Mesendoderm (in vitro differentiated cells): Measurements from ENCODE around the gene GP2.

Experiments used
- DNase-seq: peaks from one replicate; pipeline ENCODE4 v3.0.0; 2013
- H2AK5ac ChIP-seq: 2 replicates; pipeline ENCODE4 v1.6.1; 2013; ENCODE audit warnings: low read length, inconsistent platforms
- H2BK120ac ChIP-seq: 2 replicates; pipeline ENCODE4 v1.6.1; 2013; ENCODE audit warnings: low read depth, mild to moderate bottlenecking, low read length, moderate library complexity, mixed read lengths
- H2BK15ac ChIP-seq: replicated peaks from 2 replicates; pipeline ENCODE4 v1.6.1; 2013; ENCODE audit warnings: low read depth, mild to moderate bottlenecking, moderate library complexity
- H2BK5ac ChIP-seq: 2 replicates; pipeline ENCODE4 v1.6.1; 2013; ENCODE audit warnings: low read length, inconsistent platforms
- H3K18ac ChIP-seq: 2 replicates; pipeline ENCODE4 v1.6.1; 2013; ENCODE audit warnings: mild to moderate bottlenecking, low read length, mixed read lengths
- H3K23ac ChIP-seq: one replicate; pipeline ENCODE4 v1.6.1; 2013; ENCODE audit warnings: low read length
- H3K27ac ChIP-seq: 2 replicates; pipeline ENCODE4 v1.5.1; 2013; ENCODE audit warnings: low read depth, mild to moderate bottlenecking, inconsistent platforms, low read length, moderate library complexity
- H3K27me3 ChIP-seq: 2 replicates; pipeline ENCODE4 v1.6.1; 2013; ENCODE audit warnings: low read length, control low read depth, mild to moderate bottlenecking, inconsistent platforms; ENCODE audit not compliant: insufficient read depth, poor library complexity
- H3K36me3 ChIP-seq: 2 replicates; pipeline ENCODE4 v1.6.1; 2013; ENCODE audit warnings: low read length, inconsistent platforms; ENCODE audit not compliant: control insufficient read depth, insufficient read depth
- H3K4ac ChIP-seq: one replicate; pipeline ENCODE4 v1.6.1; 2013; ENCODE audit warnings: low read depth, mild to moderate bottlenecking, low read length, moderate library complexity
- H3K4me1 ChIP-seq: 2 replicates; pipeline ENCODE4 v1.6.1; 2013; ENCODE audit warnings: low read depth, low read length, inconsistent platforms; ENCODE audit not compliant: control insufficient read depth
- H3K4me2 ChIP-seq: 2 replicates; pipeline ENCODE4 v1.6.1; 2013; ENCODE audit warnings: low read length
- H3K4me3 ChIP-seq: 2 replicates; pipeline ENCODE4 v1.5.1; 2013; ENCODE audit warnings: mild to moderate bottlenecking, low read length
- H3K56ac ChIP-seq: one replicate; pipeline ENCODE4 v1.6.1; 2013; ENCODE audit warnings: low read length
- H3K79me1 ChIP-seq: 2 replicates; pipeline ENCODE4 v1.6.1; 2013; ENCODE audit warnings: low read length, inconsistent platforms
- H3K79me2 ChIP-seq: 2 replicates; pipeline ENCODE4 v1.6.1; 2013; ENCODE audit warnings: mild to moderate bottlenecking, low read length; ENCODE audit not compliant: control insufficient read depth, insufficient read depth
- H3K9ac ChIP-seq: 2 replicates; pipeline ENCODE4 v1.6.1; 2013; ENCODE audit warnings: low read length, inconsistent platforms
- H4K5ac ChIP-seq: one replicate; pipeline ENCODE4 v1.6.1; 2013; ENCODE audit warnings: low read length
- H4K8ac ChIP-seq: one replicate; pipeline ENCODE4 v1.6.1; 2013; ENCODE audit warnings: low read depth, mild to moderate bottlenecking, control low read depth, low read length, moderate library complexity
- WGBS: extraction: QIAGEN DNeasy Blood & Tissue Kit; methylation state at CpG from one replicate; pipeline ENCODE4 v1.1.7; 2013; ENCODE audit warnings: low lambda C conversion rate, missing lambda C conversion rate; ENCODE audit not compliant: insufficient coverage; ENCODE audit errors: extremely low coverage; 5-methylcytosine and 5-hydroxymethylcytosine counted together

The GP2 gene

DNA sequence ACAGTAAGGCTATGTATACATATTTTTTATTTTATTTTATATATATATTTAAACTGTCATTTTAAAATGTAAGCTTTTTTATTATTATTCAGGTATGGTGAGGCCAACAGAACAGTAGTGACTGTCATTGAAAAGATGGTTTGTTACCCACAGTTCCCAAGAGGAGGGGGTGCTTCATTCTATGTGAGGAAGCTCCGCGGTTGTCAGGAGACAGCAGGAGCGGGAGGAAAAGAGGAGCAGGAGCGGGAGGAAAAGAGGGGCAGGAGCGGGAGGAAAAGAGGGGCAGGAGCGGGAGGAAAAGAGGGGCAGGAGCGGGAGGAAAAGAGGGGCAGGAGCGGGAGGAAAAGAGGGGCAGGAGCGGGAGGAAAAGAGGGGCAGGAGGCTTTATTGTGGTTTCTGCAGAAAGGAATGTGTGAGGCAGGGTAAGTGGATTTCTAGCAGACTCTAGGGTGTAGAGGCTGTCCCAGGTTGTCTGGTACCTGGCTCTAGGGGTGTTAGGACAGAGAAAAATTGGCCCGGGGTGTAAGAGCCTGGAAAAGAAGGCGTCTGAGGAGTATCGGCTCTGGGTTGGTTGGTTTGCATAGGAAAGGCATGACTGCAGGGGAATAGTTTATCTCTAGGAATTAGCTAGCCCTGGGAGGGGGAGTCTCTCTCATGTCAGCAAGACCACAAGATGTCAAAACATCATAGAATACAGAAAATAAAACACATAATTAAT lies 64.0 kb downstream of the GP2 start:
- no peaks in the 10 kb centered on the region for H3K27me3 ChIP-seq
- no peaks in the 10 kb centered on the region for H3K79me2 ChIP-seq
- peaks cover 2% of the 10 kb centered on the region for H3K4me1 ChIP-seq
- H2BK120ac ChIP-seq = no peak overlapping the region
- H3K23ac ChIP-seq = no peak overlapping the region
- DNase-seq = peak; percentile 32
- H3K9ac ChIP-seq = peak overlapping the region; percentile 11
- no peak overlapping the region for H2AK5ac ChIP-seq
- no peak overlapping the region for H3K56ac ChIP-seq
- H3K18ac ChIP-seq = no peak overlapping the region
- no peaks in the 10 kb centered on the region for H3K36me3 ChIP-seq
- H3K4ac ChIP-seq = no peak overlapping the region
- no peak overlapping the region for H2BK5ac ChIP-seq
- H4K5ac ChIP-seq = no peak overlapping the region
- no peak overlapping the region for H3K27ac ChIP-seq
- WGBS = no CpG with 5 or more reads among the region's 12 CpGs
- H3K4me3 ChIP-seq = no peak overlapping the region
- H3K79me1 ChIP-seq = no peaks in the 10 kb centered on the region
- H4K8ac ChIP-seq = no peak overlapping the region
- H2BK15ac ChIP-seq = no peak overlapping the region
- H3K4me2 ChIP-seq = no peak overlapping the region

DNA sequence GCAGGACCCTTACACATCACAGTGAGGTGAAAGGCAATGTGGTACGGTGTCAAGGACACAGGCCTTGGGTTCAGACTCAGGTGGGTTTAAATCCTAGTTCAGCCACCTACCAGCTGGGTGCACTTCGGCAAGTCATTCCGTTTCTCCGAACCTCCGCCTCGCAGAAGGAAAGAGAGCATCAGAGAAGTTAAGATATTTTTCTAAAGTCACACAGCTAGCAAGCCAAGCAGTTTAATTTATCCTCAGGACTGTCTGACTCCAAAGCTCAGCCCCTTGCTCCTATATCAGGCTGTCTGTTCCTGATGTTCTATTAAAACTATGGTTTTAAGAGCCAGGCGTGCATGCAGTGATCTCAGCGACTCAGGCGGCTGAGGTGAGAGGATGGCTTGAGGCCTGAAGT lies 65.1 kb downstream of the GP2 start:
- peaks cover 2% of the 10 kb centered on the region for H3K4me1 ChIP-seq
- no peak overlapping the region for H2BK5ac ChIP-seq
- H3K56ac ChIP-seq = no peak overlapping the region
- no peak overlapping the region for H3K4ac ChIP-seq
- H4K8ac ChIP-seq = no peak overlapping the region
- no peak overlapping the region for H4K5ac ChIP-seq
- H2BK15ac ChIP-seq = no peak overlapping the region
- H3K4me3 ChIP-seq = no peak overlapping the region
- no peaks in the 10 kb centered on the region for H3K79me2 ChIP-seq
- H3K27ac ChIP-seq = no peak overlapping the region
- H2BK120ac ChIP-seq = no peak overlapping the region
- no peaks in the 10 kb centered on the region for H3K27me3 ChIP-seq
- no peak overlapping the region for H3K18ac ChIP-seq
- WGBS = no CpG with 5 or more reads among the region's 9 CpGs
- H2AK5ac ChIP-seq = no peak overlapping the region
- H3K23ac ChIP-seq = no peak overlapping the region
- no peak overlapping the region for H3K9ac ChIP-seq
- H3K79me1 ChIP-seq = no peaks in the 10 kb centered on the region
- no peaks in the 10 kb centered on the region for H3K36me3 ChIP-seq
- DNase-seq = no peak
- H3K4me2 ChIP-seq = no peak overlapping the region

DNA sequence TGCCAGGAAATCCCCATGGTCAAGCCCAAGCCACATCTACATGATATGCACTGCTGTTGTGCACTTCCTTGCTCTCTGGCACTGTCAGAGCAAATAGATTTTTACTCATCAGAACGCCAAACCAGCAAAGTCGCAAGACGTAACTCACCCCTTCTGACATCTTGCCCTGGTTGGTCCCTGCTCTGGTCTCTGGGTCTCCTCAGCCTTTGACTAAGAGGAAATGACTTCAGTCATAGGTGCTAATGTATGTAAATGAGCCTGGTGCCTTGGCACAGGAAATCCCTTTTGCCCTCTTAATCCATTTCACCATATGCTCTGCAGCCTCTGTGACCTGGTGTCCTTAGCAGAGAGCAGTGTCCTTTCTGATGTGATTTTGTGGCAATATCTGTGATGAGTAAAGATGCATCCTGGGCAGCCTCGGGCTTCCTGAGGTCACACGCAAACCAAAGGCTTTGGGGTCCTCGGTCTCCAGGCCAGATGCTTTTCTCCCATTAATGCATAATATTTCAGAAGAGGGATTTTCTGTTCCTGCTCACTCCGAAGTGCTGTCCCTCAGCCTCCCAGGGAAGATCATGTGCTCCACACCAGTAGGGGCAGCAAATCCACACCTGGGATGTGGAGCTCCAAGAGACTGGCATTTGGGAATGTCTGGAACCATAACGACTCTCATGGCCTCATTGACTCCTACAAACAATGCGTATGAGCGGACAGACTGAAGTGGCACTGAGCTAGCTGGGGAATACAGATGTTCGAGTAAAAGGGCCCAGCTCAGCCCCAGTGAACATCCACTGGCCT lies 66.9 kb downstream of the GP2 start:
- no peak overlapping the region for H3K4me2 ChIP-seq
- H3K79me1 ChIP-seq = no peaks in the 10 kb centered on the region
- peak overlapping the region; percentile 51 for H2BK5ac ChIP-seq
- H3K27ac ChIP-seq = no peak overlapping the region
- H4K8ac ChIP-seq = no peak overlapping the region
- H2BK15ac ChIP-seq = no peak overlapping the region
- peaks cover 2% of the 10 kb centered on the region for H3K4me1 ChIP-seq
- H3K18ac ChIP-seq = no peak overlapping the region
- no peaks in the 10 kb centered on the region for H3K36me3 ChIP-seq
- no peak overlapping the region for H3K4me3 ChIP-seq
- no peak overlapping the region for H3K56ac ChIP-seq
- no peak overlapping the region for H3K4ac ChIP-seq
- DNase-seq = peak; percentile 89
- no peak overlapping the region for H4K5ac ChIP-seq
- H3K27me3 ChIP-seq = no peaks in the 10 kb centered on the region
- H3K9ac ChIP-seq = no peak overlapping the region
- no peak overlapping the region for H3K23ac ChIP-seq
- no CpG with 5 or more reads among the region's 11 CpGs for WGBS
- H2AK5ac ChIP-seq = no peak overlapping the region
- H3K79me2 ChIP-seq = no peaks in the 10 kb centered on the region
- no peak overlapping the region for H2BK120ac ChIP-seq
